OCI-LY7 (cell line): ENCODE results near the gene NAALADL2.

ENCODE experiments used
- CTCF ChIP-seq: fragments of 200-600 bp; sonication (generic); conservative IDR thresholded peaks from 2 replicates; pipeline ENCODE4 v1.5.1; 2014; ENCODE audit warnings: mild to moderate bottlenecking, antibody characterized with exemption, low read length, moderate library complexity, mixed read lengths
- EZH2phosphoT487 ChIP-seq: fragments of 200-600 bp; sonication (generic); IDR thresholded peaks from 2 replicates; pipeline ENCODE4 v1.6.1; 2018; ENCODE audit warnings: low read depth, borderline replicate concordance, mild to moderate bottlenecking, mixed run types, antibody characterized with exemption, low read length, moderate library complexity, mixed read lengths

- TF ChIP-seq CTCF (no peak), EZH2phosphoT487 (no peak)
Measured at GRCh38 chr3:174986685-174987084, 127.6 kb downstream of the NAALADL2 start.
